GM12864 (cell line): Measurements from ENCODE around the gene CCNF.
"Not testable (repeated sequence)": the region's sequence is repeated elsewhere in the genome, so short reads cannot be mapped to it uniquely, and the experiment has no call there.

Experiments used
- DNase-seq: peaks from one replicate; pipeline ENCODE4 v3.0.0-alpha.2; 2011; ENCODE audit warnings: low read depth
- H3K4me3 ChIP-seq: 2 replicates; pipeline ENCODE4 v1.5.1; 2011; ENCODE audit warnings: mild to moderate bottlenecking, low read depth, low read length, control low read depth
- TF ChIP-seq, protein P1 (sequence below): IDR thresholded peaks from 2 replicates; pipeline ENCODE4 v1.5.1; 2011; ENCODE audit warnings: low read depth, mild to moderate bottlenecking, moderate library complexity, low read length, control low read depth, inconsistent platforms; ENCODE audit errors: missing control alignments

CCNF gene

DNA sequence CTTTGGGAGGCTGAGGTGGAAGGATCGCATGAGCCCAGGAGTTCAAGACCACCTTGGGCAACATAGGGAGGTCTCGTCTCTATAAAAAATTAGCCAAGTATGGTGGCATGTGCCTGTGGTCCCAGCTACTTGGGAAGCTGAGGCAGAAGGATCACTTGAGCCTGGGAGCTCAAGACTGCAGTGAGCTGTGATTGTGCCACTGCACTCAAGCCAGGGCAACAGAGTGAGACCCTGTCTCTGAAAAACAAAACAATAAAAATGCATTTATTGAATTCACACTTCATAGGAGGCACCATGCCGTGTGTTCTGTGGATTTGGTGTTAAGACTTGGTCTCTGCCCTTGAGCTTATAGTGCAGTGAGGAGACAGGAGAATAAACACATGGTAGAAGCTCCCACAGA is 48.1 kb downstream of the CCNF start:
- TF ChIP-seq, protein P1, sequence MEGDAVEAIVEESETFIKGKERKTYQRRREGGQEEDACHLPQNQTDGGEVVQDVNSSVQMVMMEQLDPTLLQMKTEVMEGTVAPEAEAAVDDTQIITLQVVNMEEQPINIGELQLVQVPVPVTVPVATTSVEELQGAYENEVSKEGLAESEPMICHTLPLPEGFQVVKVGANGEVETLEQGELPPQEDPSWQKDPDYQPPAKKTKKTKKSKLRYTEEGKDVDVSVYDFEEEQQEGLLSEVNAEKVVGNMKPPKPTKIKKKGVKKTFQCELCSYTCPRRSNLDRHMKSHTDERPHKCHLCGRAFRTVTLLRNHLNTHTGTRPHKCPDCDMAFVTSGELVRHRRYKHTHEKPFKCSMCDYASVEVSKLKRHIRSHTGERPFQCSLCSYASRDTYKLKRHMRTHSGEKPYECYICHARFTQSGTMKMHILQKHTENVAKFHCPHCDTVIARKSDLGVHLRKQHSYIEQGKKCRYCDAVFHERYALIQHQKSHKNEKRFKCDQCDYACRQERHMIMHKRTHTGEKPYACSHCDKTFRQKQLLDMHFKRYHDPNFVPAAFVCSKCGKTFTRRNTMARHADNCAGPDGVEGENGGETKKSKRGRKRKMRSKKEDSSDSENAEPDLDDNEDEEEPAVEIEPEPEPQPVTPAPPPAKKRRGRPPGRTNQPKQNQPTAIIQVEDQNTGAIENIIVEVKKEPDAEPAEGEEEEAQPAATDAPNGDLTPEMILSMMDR, result no peak
- no peak for DNase-seq
- no peak overlapping the region for H3K4me3 ChIP-seq

DNA sequence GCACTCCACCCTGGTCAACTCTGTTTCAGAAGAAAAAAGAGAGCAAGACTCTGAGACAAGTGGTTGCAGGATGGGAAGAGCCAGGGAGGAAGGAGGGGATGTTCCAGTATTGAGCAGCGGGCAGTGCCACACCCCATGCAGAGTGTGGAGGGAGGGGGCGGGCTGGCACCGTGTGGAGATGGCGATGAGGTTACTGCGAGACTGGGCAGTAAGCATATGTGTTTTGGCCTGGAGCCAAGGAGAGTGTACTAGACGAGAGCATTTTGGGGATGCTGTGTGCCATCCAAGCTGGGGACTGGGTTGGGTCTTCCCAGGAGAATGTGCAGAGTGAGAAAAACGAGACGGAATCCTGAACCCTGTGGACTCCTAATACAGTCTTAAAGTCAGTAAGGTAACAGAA is 49.0 kb downstream of the CCNF start:
- TF ChIP-seq, protein P1, result no peak
- H3K4me3 ChIP-seq, result no peak overlapping the region
- DNase-seq, result no peak

DNA sequence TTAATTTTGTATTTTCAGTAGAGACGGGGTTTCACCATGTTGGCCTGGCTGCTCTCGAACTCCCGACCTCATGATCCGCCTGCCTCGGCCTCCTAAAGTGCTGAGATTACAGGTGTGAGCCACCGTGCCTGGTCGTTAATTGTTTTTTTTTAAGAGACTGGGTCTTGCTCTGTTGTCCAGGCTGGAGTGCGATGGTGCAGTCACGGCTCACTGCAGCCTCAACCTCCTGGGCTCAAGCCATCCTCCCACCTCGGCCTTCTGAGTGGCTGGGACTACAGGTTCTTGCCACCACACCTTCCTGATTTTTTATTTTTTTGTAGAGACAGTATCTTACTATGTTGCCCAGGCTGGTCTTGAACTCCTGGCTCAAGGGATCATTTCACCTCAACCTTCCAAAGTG is 50.7 kb downstream of the CCNF start:
- H3K4me3 ChIP-seq, DNase-seq: not testable (repeated sequence)

DNA sequence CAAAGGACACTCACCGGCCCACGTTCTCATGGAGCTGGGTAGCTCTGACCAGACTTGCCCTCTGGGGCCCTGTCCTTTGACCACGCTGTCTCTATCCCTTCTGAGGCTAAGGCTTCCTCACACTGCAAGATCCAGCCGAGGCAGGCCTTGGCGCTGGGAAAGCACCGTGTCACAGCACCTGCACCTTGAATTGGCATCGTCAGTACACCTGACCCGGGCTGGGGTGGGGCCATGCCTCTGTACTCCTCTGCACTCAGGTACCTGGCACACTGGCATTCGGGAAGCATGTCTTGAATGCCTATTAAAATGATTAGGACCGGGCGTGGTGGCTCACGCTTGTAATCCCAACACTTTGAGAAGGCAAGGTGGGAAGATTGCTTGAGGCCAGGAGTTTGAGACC is 51.7 kb downstream of the CCNF start:
- H3K4me3 ChIP-seq, result no peak overlapping the region
- DNase-seq, result no peak

DNA sequence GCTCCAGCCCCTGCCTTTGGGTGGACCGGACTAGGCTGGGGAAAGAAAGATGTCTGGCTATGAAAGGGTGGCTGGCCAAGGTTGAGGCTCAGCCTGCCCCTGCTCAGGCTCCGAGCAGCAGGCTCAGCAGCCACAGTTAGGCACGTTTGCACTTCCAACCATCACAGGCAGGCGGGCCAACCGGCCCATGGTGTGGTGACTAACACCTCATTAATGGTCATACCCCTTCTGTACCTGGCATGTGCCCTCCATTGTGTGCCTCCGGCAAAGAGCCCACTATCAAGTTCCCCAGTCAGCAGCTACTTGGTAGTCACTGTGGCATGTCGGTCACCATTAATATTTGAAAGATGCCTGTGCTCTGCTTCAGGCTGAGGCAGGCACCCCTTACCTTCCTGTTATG is 52.4 kb downstream of the CCNF start:
- TF ChIP-seq, protein P1, result no peak
- no peak for DNase-seq
- H3K4me3 ChIP-seq, result no peak overlapping the region

More for the DNA sequence above, 51.7 kb downstream of the CCNF start:
- TF ChIP-seq, protein P1, result no peak

DNA sequence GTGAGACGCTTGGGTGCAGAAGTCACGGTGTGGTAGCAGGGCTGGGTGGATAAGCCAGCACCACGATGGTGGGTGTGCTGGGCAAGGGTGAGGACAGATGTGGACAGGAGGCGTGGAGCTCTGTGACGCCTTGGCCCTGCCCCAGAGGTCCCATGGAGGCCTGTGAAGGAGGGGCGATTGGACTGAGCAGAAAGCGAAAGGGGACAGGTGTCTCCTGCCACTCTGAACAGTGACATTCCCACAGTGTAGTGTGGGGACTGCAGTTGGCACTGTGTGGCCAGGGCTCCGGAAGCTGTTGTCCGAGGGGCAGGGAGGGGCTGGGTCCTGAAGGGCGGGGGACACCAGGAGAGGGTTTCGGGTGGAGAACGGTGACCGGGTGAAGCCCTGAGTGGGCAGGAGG is 53.0 kb downstream of the CCNF start:
- no peak for DNase-seq
- H3K4me3 ChIP-seq, result no peak overlapping the region
- TF ChIP-seq, protein P1, result no peak

DNA sequence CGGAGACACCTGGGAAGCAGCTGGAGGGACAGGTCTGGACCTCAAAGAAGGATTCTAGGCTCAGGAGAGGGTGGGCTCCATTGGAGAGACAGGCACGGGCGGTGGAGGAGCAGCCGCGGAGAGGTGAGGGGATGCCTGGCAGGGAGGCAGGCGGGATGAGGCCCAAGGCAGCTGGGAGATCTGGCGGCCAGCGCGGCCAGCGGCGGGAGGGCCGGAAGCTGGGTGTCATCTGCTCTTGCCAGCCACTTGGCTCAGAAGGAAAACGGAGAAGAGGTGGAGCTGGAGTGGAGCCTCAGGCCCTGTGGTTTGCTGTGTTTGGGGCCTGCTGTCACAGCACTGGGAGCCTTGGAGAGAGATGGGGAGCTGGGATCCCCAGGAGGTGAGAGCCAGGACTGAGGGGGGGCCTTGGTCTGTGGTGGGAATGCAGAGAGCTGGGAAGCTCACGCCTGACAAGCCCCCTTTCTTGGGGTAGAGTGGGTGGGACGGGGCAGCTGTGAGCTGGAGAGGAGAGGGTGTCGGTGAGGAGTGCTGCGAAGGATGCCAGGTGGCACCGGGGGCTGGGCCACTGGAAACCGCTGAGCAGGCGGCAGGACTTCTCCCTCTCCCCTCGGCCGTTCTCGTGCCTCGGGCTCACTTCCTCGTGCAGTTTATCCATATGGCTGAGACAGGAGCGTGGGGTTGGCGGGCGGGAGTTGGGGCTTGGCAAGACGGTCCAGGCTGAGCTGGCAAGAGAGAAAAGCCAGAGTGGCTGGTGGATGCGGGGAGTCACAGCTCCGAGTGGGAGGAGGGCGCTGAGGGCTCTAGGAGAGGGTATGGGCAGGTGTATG is 53.7 kb downstream of the CCNF start:
- TF ChIP-seq, protein P1, result no peak
- DNase-seq, result no peak
- no peak overlapping the region for H3K4me3 ChIP-seq
